Breast epithelium (tissue), 3 donors: ENCODE data around the gene DCAKD.

Source experiments
- POLR2AphosphoS5 ChIP-seq, 3 donors: sonication (generic); formaldehyde crosslinking; IDR thresholded peaks; one replicate each; pipeline ENCODE4 v1.6.1; 2017; ENCODE audit warnings: antibody characterized with exemption in 3 of 3
- TF ChIP-seq, protein P1 (sequence below), 3 donors: fragments of 450-650 bp; IDR thresholded peaks; one replicate each; pipeline ENCODE4 v1.5.1; 2016 to 2017; ENCODE audit warnings: antibody characterized with exemption in 3 of 3, mild to moderate bottlenecking in 3 of 3, moderate library complexity in 3 of 3

DNA sequence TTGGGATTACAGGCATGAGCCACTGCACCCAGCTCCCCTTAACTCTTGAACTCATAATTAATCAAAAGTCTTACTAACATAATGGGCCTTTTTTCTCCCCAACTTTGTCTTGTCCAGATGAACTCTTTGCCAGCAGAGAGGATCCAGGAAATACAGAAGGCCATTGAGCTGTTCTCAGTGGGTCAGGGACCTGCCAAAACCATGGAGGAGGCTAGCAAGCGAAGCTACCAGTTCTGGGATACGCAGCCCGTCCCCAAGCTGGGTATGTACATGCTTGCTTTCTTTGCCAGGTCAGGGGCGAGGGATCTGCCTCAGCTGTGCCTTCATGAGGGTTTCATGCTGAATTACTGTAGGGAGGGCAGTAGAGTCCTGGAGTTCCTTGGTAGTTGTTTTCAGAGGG, 35.0 kb upstream of the DCAKD start:
- TF ChIP-seq, protein P1, sequence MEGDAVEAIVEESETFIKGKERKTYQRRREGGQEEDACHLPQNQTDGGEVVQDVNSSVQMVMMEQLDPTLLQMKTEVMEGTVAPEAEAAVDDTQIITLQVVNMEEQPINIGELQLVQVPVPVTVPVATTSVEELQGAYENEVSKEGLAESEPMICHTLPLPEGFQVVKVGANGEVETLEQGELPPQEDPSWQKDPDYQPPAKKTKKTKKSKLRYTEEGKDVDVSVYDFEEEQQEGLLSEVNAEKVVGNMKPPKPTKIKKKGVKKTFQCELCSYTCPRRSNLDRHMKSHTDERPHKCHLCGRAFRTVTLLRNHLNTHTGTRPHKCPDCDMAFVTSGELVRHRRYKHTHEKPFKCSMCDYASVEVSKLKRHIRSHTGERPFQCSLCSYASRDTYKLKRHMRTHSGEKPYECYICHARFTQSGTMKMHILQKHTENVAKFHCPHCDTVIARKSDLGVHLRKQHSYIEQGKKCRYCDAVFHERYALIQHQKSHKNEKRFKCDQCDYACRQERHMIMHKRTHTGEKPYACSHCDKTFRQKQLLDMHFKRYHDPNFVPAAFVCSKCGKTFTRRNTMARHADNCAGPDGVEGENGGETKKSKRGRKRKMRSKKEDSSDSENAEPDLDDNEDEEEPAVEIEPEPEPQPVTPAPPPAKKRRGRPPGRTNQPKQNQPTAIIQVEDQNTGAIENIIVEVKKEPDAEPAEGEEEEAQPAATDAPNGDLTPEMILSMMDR (IDR thresholded peaks at IDR 0.05): no peak
- no peak for TF ChIP-seq POLR2AphosphoS5 (IDR thresholded peaks at IDR 0.05)
